Activated CD8-positive, alpha-beta memory T cell treated with anti-CD3 and anti-CD28 coated beads for 24 hours (primary cell): ENCODE data around the gene CAMK2A.

ENCODE experiments used
- DNase-seq: peaks from one replicate; pipeline ENCODE4 v3.0.0-alpha.2; 2020

Gene CAMK2A

DNA sequence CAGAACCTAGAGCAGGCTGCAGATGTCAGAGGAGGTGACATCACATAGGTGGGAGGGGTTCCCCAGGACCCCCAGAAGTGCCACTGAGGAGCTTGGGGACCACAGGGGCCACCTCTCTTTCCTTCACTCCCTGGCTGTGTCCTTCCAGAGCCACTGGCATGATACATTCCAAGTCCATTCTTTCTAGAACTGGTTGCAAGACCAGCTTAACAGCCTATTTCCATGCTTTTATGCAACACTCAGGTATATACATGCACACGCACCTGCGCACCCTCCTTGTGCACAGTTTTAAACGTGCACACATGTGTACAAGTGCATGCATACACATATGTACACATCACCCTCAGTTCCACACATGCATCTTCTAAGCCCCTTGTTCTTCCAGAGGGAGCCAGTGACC, 60.0 kb downstream of the CAMK2A start:
- no peak for DNase-seq

DNA sequence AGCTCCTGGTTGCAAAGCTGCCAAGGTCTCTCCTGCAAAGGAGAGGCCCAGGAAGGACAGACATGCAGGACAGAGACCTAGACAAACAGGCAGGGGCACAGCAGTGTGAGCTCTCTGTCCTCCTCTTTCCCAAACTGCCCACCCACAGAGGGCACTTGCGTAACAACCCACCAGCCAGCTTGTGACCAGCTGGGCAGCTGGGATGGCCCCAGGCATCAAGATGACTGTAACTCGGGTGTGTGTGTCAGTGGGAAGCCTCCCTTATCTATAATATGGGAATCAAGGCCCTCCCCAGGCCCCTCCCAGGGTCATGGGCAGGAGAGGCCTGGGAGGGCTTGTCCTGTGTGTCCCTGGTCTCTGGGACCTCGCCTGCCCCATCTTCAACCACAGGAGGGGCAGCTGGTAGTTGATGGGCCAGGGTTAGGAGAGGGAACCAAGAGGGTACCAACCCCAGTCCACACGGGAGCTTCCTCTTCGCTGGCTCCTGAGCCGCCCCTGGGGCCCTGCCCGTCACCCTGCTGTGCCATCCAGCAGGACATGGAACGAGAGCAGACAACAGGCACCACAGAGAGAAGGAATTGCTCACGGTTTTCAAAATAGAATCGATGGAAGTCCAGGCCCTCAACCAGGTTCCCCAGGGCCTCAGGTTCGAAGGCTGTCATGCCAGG, 61.8 kb downstream of the CAMK2A start:
- no peak for DNase-seq

DNA sequence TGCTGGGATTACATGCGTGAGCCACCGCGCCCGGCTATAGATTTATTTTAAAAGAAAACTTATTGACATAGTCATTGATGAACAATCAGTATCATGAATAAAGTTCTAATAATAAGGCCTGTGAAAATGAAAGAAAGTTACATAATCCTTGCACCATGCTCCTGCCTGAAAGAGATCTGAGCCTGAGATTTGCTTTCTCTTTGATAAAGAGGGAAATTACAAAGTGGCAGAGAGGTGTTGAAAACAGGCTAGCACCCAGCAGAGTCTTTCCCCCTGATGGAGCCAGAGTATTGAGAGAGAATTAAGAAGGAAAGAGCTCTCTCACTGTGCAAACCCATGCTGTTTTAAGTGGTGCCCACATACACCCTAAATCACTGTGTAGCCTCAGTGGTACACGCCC, 62.5 kb downstream of the CAMK2A start:
- no peak for DNase-seq

DNA sequence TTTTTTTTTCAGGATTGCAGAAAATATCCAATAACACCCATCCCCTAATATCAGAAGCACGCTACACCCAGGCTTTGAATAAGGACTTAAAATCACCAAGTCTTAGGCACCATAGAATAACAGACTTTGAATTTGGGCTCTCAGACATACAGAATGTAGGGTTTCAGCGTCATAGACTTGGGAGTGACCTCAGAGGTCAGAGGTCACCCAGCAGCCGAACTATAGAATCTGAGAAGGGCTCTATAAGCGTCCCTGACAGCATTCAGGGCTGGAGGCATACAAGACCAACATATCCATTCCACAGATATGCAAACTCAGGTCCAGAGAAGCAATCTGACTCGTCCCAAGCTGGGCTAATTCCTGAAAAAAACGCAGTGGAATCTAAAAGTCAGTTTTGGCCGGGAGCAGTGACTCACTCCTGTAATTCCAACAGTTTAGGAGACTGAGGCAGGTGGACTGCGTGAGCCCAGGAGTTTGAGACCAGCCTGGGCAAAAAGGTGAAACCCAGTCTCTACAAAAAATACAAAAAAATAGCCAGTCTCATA, 65.0 kb downstream of the CAMK2A start:
- DNase-seq, result no peak

DNA sequence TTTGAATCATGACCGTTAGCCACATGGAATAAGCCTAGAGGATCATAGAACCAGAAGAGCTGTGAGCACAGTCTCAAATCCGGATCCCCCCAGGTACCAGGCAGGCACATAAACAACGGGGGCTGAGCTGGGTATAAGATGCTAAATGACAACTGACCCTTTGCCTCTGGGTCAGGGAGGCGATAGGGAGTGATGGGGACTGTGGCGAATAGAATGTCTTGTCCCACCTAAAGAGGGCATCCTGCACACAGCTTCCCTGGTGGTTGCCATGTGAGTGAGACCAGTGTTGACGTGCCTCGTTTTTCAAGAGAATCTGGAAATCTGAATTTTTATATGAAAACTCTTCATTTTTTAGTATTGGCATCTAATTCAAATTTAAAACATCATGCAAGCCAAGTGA, 66.1 kb downstream of the CAMK2A start:
- no peak for DNase-seq

DNA sequence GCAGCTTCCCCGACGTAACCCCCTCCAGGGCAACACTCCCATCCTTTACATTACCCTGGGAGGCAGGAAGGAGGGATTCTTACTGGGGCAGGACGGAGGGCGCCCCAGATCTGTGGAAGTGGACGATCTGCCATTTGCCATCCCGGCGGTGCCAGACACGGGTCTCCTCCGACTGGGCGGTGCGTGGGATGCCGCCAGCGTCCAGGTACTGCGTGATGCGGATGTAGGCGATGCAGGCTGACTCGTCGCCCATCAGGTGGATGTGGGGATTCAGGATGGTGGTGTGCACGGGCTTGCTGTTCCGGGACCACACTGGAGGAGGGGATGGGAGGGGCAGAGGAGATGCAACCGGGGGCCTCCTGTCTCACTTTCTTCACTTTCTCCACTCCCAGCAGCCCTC, 66.7 kb downstream of the CAMK2A start:
- DNase-seq, result no peak

DNA sequence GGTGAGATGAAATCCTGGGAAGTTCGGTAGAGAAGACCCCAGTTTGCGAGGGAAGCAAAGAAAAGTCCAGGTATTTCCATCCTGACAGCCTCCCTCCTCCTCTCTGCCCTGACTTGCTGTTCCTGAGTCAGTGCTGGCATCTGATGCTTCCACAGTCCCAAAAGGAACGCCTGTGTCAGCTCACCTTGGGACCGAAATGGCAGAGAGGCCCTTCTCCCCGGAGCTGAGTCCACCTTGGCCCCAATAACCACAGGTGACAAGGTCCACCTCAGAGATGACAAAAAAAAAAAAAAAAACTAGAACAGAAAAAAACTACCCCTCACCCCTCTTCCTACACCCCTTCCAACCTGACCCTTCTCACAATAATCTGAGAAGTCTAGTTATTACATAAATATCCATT, 68.1 kb downstream of the CAMK2A start:
- DNase-seq, result no peak

DNA sequence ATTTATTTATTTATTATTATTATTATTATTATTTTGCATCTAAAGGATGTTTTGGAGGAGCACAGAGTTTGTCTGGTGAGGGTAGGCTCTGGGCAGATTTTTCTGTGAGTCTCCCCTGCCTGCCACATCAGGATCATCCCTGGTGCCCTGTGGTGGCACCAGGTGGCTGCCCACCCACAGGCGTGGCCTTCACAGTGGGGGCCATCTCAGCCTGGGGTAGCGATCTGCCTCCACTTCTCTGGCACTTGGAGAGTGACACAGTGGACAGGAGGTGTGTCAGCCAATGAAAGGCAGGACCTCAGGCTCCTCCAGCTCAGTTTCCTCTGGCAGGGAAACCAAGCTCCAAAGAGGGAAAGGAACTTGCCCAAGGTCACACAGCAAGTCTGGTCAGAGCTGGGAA, 69.7 kb downstream of the CAMK2A start:
- DNase-seq, result no peak

DNA sequence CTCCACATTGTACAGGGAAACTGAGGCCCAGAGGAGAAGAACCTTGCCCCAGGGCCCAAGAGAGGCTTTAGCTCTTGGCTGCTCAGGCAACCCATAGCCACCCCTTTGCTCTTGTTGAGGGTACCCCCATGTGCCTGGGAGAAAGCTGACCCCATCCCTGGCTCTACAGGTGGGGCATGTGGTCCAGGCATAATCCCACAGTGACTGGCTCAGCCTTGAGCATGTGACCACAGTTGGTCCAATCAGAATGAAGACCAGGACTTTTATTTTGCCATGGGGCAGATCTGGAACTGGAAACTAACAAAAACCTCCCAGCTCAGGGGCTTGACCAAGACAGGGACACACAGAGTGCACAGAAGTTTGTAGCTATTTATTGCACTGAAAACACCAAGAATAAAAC, 70.4 kb downstream of the CAMK2A start:
- DNase-seq, result no peak

DNA sequence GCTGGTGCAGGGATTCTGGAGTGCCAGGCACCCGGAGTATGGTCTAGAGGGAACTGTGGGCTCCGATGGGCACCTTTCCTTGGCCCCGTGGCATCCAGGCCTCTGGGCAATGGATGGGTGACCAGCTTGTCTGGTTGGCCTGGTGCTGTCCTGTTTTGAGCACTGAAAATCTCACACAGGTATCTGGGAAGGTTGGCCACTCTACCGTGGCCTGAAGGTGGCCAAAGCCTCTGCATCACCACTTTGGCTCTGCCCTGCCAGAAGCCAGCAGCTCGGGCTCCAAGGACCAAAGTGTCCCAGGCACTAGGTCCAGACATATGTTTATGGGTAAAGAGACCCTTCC, 70.9 kb downstream of the CAMK2A start:
- DNase-seq, result no peak

DNA sequence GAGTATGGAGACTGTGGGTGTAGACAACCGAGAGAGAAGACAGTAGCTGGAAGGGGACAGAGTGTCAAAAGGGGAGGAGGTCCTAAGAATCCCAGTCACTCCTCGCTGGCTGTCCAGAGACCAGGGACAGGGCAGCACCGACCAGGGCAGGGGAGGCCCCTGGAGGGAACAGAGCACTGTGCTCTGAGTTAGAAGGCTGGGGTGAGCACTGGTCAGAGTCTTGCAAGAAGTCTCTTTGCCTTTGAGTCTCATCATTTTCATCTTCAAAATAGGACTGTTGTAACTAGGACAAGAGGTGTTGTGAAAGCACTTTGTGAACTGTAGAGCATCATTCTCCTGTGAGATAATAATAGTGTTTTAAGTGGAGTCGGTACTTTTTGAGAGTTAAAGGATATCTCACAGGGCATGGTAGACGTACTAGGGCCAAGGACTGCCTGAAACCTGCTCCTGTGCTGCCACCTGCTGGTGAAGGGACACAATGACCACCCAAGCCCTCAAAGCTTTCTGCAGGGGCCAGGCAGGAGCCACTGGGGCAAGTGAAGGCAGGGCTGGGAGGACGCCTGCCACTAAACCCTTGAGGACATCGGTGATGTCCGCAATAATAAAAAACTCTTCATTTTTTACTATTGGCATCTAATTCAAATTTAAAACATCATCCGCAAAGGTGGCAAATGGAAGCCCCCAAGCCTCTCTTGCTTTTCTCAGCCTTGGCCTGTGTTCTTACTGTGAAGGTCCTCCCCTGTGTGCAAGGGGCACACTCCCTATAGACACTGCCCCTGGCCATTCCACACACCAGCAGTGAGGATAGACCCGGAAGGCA, 71.5 kb downstream of the CAMK2A start:
- peak; percentile 92 for DNase-seq

DNA sequence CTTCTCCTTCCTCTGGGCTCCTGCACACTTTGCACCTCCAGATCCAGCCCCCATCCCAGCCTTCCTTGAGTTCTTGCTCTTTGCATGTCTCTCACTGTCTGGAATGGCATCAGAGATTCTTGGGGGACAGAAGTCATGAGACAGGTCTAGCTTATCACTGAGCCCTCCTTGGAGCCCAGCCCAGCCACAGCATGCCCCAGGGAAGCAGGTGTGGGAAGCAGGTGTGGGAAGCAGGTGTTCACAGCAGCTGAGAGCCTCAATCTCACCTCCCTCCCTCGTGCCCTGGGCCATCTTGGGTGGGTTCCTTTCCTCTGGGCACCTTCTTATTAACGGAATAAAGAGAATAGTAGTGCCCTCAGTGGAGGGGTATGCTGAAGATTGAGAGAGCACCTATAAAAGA, 72.5 kb downstream of the CAMK2A start:
- DNase-seq, result no peak

DNA sequence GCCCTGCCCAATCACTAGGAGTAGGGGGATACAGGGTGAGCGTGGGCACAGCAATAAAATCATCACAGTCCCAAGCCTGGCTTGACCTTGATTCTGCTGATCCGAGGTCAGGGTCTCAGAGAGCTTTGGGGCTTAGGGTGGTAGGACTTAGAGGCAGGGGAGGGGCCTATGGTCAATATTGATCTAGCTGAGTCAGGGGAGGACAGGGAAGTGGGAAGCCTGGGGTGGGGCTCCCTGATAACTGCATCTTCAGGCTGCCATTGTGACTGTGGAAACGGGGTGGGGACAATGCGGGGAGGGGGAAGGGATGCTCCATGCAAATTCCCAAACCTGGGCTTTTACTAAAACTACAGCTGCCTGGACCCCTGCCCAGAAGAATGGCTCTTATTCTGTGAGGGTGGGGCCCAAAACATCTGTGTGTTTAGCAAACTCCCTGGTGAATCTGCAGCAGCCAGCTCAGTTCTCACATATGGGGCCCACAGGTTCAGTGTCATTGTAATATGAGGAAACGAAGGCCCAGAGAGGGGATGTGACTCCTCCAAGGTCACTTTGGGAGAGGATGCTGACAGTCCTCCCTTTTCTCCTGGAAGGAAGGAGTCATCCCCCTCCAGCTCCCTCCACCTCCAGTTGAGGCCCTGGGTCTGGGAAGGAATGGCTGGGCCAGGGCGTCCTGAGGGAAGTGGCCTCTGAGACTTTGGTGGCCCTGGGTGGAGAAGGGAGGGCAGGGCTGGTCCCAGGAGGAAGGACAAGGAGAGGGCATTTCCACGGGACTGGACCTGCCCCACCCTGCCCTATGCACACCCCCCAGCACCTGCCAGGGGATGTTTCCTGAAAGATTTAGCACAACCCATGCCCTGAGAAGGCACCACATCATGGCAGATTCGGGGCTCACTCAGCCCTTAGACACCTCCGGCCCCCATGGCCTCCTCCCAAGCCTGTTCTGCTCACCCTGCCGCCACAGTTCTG, 73.3 kb downstream of the CAMK2A start:
- DNase-seq, result no peak

DNA sequence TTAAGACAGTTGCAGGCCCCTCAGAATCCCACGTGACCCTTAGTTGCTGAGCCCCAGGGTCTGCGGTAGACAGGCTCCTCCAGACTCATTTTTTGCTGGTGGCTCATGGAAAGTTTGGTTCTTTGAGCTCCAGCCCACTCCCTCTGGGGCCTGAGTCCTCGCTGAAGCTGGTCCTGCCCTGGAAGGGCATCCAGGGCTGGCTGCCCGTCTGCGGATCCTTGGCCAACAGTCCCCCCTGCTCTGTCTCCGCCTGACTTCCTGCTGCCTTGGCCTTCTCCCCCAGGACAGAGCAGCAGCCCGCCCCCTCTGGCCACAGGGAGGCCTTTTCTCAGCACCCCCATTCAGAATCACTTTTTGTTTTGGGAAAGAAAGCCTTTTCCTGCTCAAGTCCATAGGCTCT, 75.3 kb downstream of the CAMK2A start:
- DNase-seq, result no peak

DNA sequence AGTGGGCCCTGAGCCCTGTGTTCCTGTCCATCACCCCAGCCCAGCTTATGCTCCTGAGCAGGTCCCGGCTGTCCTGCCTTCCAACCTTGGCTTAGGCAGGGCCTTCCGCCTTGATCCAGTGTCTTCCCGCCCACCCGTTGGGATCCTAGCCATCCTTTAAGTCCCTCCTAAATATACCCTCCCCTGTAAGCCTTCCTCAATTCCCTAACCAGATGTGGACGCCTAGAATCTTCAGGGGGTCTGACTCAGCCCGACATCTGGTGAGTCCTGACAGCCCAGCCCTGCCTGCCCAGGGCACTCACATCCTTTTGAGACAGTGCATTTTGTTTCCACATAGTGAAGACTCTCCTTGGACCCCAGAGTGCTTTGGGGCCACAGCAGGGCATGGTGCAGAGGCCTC, 76.0 kb downstream of the CAMK2A start:
- DNase-seq, result no peak

DNA sequence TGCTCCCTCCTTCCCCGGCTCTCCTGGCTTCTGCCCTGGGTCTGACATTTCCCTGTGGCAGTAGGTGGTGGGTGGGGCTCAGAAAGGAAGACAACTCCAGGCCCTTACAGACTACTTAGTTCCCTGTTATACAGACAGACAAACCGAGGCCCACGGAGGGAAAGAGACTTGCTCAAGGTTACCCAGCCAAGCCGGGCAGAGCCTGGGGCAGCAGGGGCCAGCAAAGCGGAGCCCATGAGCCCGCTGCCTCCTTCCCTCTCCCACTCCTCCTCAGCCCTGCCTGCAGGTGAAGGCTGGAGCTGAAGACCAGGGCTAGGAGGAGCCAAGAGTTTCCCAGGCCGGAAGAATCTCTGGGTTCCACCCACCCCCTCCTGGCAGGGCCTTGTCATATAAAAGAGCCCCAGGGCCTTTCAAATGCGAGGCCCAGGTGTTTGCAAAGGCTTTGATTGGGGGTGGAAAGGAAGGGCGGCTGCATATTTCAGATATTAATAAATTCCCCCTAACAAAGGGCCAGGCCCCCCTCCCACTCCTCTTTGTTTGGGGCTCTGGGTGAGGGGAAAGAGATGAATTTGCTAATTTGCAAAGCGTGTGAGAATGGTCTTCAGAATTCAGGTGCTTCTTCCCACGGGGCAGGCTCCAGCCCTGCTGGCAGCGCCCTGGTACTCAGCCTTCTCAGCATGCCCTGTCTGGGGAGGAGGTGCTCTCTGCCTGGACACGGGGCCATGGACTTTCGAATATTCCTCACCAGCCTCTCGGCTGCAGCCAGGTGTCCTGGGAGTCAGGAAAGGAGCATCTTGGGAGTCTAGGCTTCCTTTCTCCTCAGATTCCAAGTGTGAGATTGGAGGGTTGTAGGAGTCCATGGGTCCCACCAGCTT, 78.2 kb downstream of the CAMK2A start:
- no peak for DNase-seq

DNA sequence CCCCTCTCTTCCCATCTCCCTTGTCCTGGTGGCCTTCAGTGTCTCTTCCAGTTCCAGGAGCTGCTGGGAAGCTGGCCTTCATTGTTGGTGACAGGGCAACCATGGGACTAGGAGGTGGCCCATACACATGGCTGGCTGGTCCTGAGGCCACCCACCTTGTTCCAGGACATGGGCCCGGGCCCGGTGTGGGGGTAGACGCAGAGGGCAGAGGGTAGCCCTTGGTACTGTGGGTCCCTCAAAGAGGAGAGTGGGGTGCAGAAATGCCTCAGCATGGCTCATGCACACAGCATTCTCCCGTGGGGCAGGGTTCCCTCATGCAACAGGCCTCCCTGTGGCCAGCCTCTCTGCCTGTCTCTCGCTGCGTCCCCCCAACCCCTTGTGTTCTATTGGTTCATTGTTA, 78.9 kb downstream of the CAMK2A start:
- DNase-seq, result no peak

DNA sequence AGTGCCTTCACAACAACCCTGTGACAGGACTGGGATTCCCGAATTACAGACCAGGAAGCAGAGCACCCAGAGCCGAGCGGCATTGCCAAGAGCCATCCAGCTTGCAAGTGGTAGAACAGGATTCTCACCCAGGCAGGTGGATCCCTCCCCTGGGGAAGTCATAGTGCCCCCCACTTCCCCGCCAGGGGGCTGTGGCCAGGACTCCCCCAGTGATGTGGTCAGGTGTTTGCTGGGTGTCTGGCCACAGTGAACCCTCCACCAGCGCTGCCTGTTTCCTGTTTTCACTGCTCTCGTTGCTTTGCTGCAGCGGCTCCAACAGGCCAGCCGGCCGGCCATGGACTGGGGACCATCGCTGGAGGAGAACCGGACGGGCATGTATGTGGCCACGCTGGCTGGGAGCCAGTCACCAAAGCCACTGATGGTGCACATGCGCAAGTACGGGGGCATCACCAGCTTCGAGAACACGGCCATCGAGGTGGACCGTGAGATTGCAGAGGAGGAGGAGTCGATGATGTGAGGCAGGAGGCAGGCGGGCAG, 80.4 kb downstream of the CAMK2A start:
- peak; percentile 72 for DNase-seq

DNA sequence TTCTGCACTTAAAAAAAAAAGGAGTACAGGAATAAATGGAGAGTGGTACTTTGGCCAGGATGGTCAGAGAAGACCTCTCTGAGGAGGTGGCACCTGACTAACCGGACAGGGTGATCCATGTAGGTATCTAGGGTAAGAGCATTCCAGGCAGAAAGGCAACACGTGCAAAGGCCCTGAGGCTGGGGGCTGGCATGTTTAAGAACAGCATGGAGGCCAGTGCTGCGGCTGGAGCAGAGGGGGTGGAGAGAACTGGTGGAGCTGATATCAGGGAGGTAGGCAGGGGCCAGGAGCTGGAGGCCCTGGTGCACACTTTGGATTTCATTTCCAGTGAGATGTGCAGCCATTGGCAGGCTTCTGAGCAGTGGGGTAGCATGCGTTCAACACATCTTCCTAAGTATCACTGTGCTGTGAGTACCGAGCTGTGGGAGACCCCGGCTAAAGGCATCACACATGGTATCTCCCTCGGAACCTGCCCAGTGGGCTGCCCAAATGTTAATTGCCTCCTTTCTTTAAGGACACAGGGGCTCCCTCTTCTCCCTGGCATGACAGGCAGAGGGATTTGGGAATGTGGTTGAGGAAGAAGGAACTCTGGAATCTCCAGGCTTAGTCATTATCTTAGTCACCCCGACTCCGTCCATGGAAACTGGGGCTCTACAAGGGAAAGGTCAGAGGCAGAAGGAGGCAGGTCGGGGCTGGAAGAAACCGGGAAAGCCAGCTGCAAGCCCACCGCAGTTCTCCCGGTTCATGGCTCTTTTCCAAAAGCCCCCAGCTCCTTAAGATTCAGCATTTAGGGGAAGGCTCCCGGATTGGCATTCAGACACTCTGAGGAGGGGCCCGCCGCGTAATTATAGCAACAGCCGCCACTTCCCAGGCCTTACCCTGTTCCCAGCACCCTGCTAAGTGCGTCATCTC, 81.1 kb downstream of the CAMK2A start:
- no peak for DNase-seq

DNA sequence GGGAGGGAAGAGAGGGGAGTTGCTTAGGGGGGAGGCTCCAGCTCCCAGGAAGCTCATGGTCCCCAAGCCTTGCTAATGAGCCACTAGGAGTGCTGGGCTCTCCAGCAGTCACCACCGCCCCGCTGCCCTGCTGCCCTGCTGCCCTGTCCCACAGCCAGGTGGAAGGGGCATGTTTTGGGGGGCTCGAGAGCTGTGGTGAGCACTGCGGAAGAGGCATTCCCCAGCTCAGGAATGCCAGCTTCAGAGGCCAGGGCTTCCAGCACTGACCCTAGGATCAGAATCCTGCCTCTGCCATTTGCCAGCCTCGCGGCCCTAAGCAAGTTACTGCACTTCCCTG, 82.8 kb downstream of the CAMK2A start:
- DNase-seq, result no peak
